Activated B cell treated with CpG ODN at 0.5 μM for 24 hours (primary cell): ENCODE data around the gene METTL3. TPM values are rescaled to one million over a fixed set of nuclear protein-coding genes. Genes with fewer than 3 reads are reported as not detected.
A peak's percentile ranks its signal among the peaks of the same experiment; 100 is the strongest.

Source experiments
- ATAC-seq: fragments of 200-7000 bp; cut with Tn5 transposase; one replicate; pipeline ENCODE4 v1.10.0; 2021; ENCODE audit warnings: low read depth, mild to moderate bottlenecking, moderate library complexity
- CTCF ChIA-PET: fragments of 350-600 bp; sonication (Branson Sonifier 250); formaldehyde crosslinking; loops from one replicate; lab custom pipeline; 2021; ENCODE audit warnings: antibody characterized with exemption; lab: Charles Lee
- POLR2A ChIA-PET: fragments of 350-600 bp; sonication (Branson Sonifier 250); formaldehyde crosslinking; loops from one replicate; lab custom pipeline; 2021; ENCODE audit warnings: antibody characterized with exemption; lab: Charles Lee
- DNase-seq: peaks from one replicate; pipeline ENCODE4 v3.0.0; 2022
- H3K27ac Mint-ChIP-seq: one replicate; pipeline ENCODE4 v1.8.0; 2020; ENCODE audit warnings: mixed read lengths
- H3K27me3 Mint-ChIP-seq: one replicate; pipeline ENCODE4 v1.8.0; 2021; ENCODE audit warnings: mixed read lengths
- H3K36me3 Mint-ChIP-seq: one replicate; pipeline ENCODE4 v1.8.0; 2021; ENCODE audit warnings: low read depth, mixed read lengths
- H3K4me1 Mint-ChIP-seq: one replicate; pipeline ENCODE4 v1.8.0; 2021; ENCODE audit warnings: mixed read lengths
- H3K4me3 Mint-ChIP-seq: one replicate; pipeline ENCODE4 v1.8.0; 2020; ENCODE audit warnings: mild to moderate bottlenecking, mixed read lengths
- H3K9me3 Mint-ChIP-seq: one replicate; pipeline ENCODE4 v1.8.0; 2020; ENCODE audit warnings: mixed read lengths
- CTCF ChIP-seq: fragments of 200-600 bp; IDR thresholded peaks from one replicate; pipeline ENCODE4 v1.8.0; 2022; ENCODE audit warnings: antibody characterized with exemption, mild to moderate bottlenecking
- intact Hi-C: fragments of 100-400 bp; cut with micrococcal nuclease; formaldehyde crosslinking; loops from one replicate; pipeline ENCODE4 v1.15.1; 2024
- total RNA-seq: library from RNA; stranded (reverse); gene quantifications from 2 replicates; pipeline ENCODE4 v1.2.3, GENCODE V29; 2022

The METTL3 gene
- total RNA-seq, 1 donor from 2014 or later, result 94.5 TPM

GRCh38 chr14:21525962-21526671 lies 15.0 kb upstream of the METTL3 start, which contains the start of gene SALL2:
TSS of gene SALL2 (minus strand) at chr14:21526346. CDS start at chr14:21526127, 219 bp downstream.
- ATAC-seq, result peak; percentile 64
- Mint-ChIP-seq H3K4me3 (peak within 1 kb of the TSS; percentile 85), H3K9me3 (no peaks in the 10 kb centered on the region), H3K4me1 (peaks cover 10% of the 10 kb centered on the region), H3K36me3 (no peaks in the 10 kb centered on the region), H3K27me3 (peaks cover 12% of the 10 kb centered on the region), H3K27ac (no peak within 1 kb of the TSS)
- intact Hi-C loops, result no loop called here
- no peak for TF ChIP-seq CTCF
- ChIA-PET POLR2A (interaction anchor here (0.6 to 3.0 kb wide), 3 partner anchors 11 to 141 kb away, joined by 3 to 16 read pairs (median 15); partner anchors contain the start of gene METTL3), CTCF (interaction anchor here (1.1 kb wide), 1 partner anchor 28 kb away, joined by 8 read pairs; no protein-coding TSS in a partner anchor)
- DNase-seq, result no peak

- H3K4me1 Mint-ChIP-seq, result peaks cover 10% of the 10 kb centered on the region
- ChIA-PET POLR2A (interaction anchor here (0.6 to 3.0 kb wide), 3 partner anchors 10 to 141 kb away, joined by 3 to 16 read pairs (median 15); partner anchors contain the start of gene METTL3), CTCF (no interaction called here)
- H3K4me3 Mint-ChIP-seq, result peak overlapping the region; percentile 85
- intact Hi-C loops, result no loop called here
- no peaks in the 10 kb centered on the region for H3K9me3 Mint-ChIP-seq
- no peaks in the 10 kb centered on the region for H3K36me3 Mint-ChIP-seq
- DNase-seq (no peak), ATAC-seq (no peak)
- H3K27me3 Mint-ChIP-seq, result peaks cover 13% of the 10 kb centered on the region
- TF ChIP-seq CTCF, result no peak
- no peak overlapping the region for H3K27ac Mint-ChIP-seq
These were observed 14.4 kb upstream of the METTL3 start for GRCh38 chr14:21525571-21525961.

GRCh38 chr14:21524575-21525490 lies 13.7 kb upstream of the METTL3 start:
- Mint-ChIP-seq H3K9me3 (no peaks in the 10 kb centered on the region), H3K27me3 (peaks cover 13% of the 10 kb centered on the region), H3K4me3 (peak overlapping the region; percentile 85), H3K4me1 (peaks cover 10% of the 10 kb centered on the region), H3K27ac (no peak overlapping the region), H3K36me3 (no peaks in the 10 kb centered on the region)
- ChIA-PET POLR2A (interaction anchor here (3.0 kb wide), 1 partner anchor 13 kb away, joined by 16 read pairs; the partner anchor contains the start of gene METTL3), CTCF (no interaction called here)
- ATAC-seq (no peak), DNase-seq (no peak)
- intact Hi-C loops, result no loop called here
- no peak for TF ChIP-seq CTCF

GRCh38 chr14:21523203-21523602 lies 12.1 kb upstream of the METTL3 start:
- Mint-ChIP-seq H3K27me3 (peaks cover 19% of the 10 kb centered on the region), H3K27ac (no peak overlapping the region), H3K9me3 (no peaks in the 10 kb centered on the region), H3K36me3 (no peaks in the 10 kb centered on the region), H3K4me1 (peaks cover 10% of the 10 kb centered on the region), H3K4me3 (no peak overlapping the region)
- POLR2A ChIA-PET, result no interaction called here
- intact Hi-C loops, result no loop called here
- ATAC-seq, result no peak
- TF ChIP-seq CTCF, result no peak
- DNase-seq, result no peak
- CTCF ChIA-PET, result no interaction called here
